Measurements from ENCODE around the gene MED31. TPM values are rescaled to one million over a fixed set of nuclear protein-coding genes. Genes with fewer than 3 reads are reported as not detected.

MED31 gene
- total RNA-seq, 1 donor: 5.4 TPM

- no peak overlapping the region for H3K4me2 ChIP-seq (ENCODE audit: insufficient read depth, low read length)
- peak overlapping the region; percentile 11 for H3K27ac ChIP-seq (ENCODE audit: low read depth, low read length)
- peaks cover 27% of the 10 kb centered on the region for H4K20me1 ChIP-seq (ENCODE audit: insufficient read depth, low read length)
- H3K9me3 ChIP-seq (ENCODE audit: low read depth, low read length): no peaks in the 10 kb centered on the region
- H3K36me3 ChIP-seq (ENCODE audit: insufficient read depth, low read length): peaks cover 24% of the 10 kb centered on the region
- peaks cover 24% of the 10 kb centered on the region for H3K4me1 ChIP-seq (ENCODE audit: insufficient read depth, low read length)
- H3K27me3 ChIP-seq (ENCODE audit: insufficient read depth, low read length): no peaks in the 10 kb centered on the region
- H3K4me3 ChIP-seq (ENCODE audit: insufficient read depth, low read length): no peak overlapping the region
- H2AFZ ChIP-seq (ENCODE audit: low read length): no peak overlapping the region
- TF ChIP-seq CTCF (IDR thresholded peaks at IDR 0.05; ENCODE audit: extremely low read depth, low read depth, low read length): no peak
- H3K79me2 ChIP-seq (ENCODE audit: insufficient read depth, low read length): peaks cover 60% of the 10 kb centered on the region
- no peak for DNase-seq (ENCODE audit: insufficient read length, low spot score, missing footprints)
These were observed 14.0 kb downstream of the MED31 start for GRCh38 chr17:6637458-6637840.

- peaks cover 28% of the 10 kb centered on the region for H3K36me3 ChIP-seq (ENCODE audit: insufficient read depth, low read length)
- peaks cover 17% of the 10 kb centered on the region for H3K4me1 ChIP-seq (ENCODE audit: insufficient read depth, low read length)
- H3K9me3 ChIP-seq (ENCODE audit: low read depth, low read length): no peaks in the 10 kb centered on the region
- peaks cover 58% of the 10 kb centered on the region for H3K79me2 ChIP-seq (ENCODE audit: insufficient read depth, low read length)
- no peak overlapping the region for H3K4me2 ChIP-seq (ENCODE audit: insufficient read depth, low read length)
- no peaks in the 10 kb centered on the region for H3K27me3 ChIP-seq (ENCODE audit: insufficient read depth, low read length)
- H2AFZ ChIP-seq (ENCODE audit: low read length): no peak overlapping the region
- no peak for TF ChIP-seq CTCF (IDR thresholded peaks at IDR 0.05; ENCODE audit: extremely low read depth, low read depth, low read length)
- peaks cover 21% of the 10 kb centered on the region for H4K20me1 ChIP-seq (ENCODE audit: insufficient read depth, low read length)
- no peak for DNase-seq (ENCODE audit: insufficient read length, low spot score, missing footprints)
- H3K4me3 ChIP-seq (ENCODE audit: insufficient read depth, low read length): no peak overlapping the region
- H3K27ac ChIP-seq (ENCODE audit: low read depth, low read length): no peak overlapping the region
These were observed 14.6 kb downstream of the MED31 start for GRCh38 chr17:6636616-6637457.

- no peak overlapping the region for H3K27ac ChIP-seq (ENCODE audit: low read depth, low read length)
- H3K9me3 ChIP-seq (ENCODE audit: low read depth, low read length): no peaks in the 10 kb centered on the region
- peaks cover 55% of the 10 kb centered on the region for H3K79me2 ChIP-seq (ENCODE audit: insufficient read depth, low read length)
- TF ChIP-seq CTCF (IDR thresholded peaks at IDR 0.05; ENCODE audit: extremely low read depth, low read depth, low read length): no peak
- no peak for DNase-seq (ENCODE audit: insufficient read length, low spot score, missing footprints)
- no peak overlapping the region for H3K4me3 ChIP-seq (ENCODE audit: insufficient read depth, low read length)
- no peak overlapping the region for H2AFZ ChIP-seq (ENCODE audit: low read length)
- H3K36me3 ChIP-seq (ENCODE audit: insufficient read depth, low read length): peaks cover 33% of the 10 kb centered on the region
- H3K4me1 ChIP-seq (ENCODE audit: insufficient read depth, low read length): peaks cover 12% of the 10 kb centered on the region
- no peaks in the 10 kb centered on the region for H3K27me3 ChIP-seq (ENCODE audit: insufficient read depth, low read length)
- H4K20me1 ChIP-seq (ENCODE audit: insufficient read depth, low read length): peaks cover 14% of the 10 kb centered on the region
- H3K4me2 ChIP-seq (ENCODE audit: insufficient read depth, low read length): no peak overlapping the region
These were observed 15.3 kb downstream of the MED31 start for GRCh38 chr17:6636105-6636504.

- DNase-seq (ENCODE audit: insufficient read length, low spot score, missing footprints): no peak
- Histone ChIP-seq H3K36me3 (ENCODE audit: insufficient read depth, low read length) (peaks cover 42% of the 10 kb centered on the region), H3K27me3 (ENCODE audit: insufficient read depth, low read length) (no peaks in the 10 kb centered on the region), H4K20me1 (ENCODE audit: insufficient read depth, low read length) (peaks cover 9% of the 10 kb centered on the region), H2AFZ (ENCODE audit: low read length) (no peak overlapping the region), H3K9me3 (ENCODE audit: low read depth, low read length) (no peaks in the 10 kb centered on the region), H3K4me1 (ENCODE audit: insufficient read depth, low read length) (peaks cover 2% of the 10 kb centered on the region), H3K27ac (ENCODE audit: low read depth, low read length) (no peak overlapping the region), H3K4me2 (ENCODE audit: insufficient read depth, low read length) (no peak overlapping the region), H3K4me3 (ENCODE audit: insufficient read depth, low read length) (no peak overlapping the region), H3K79me2 (ENCODE audit: insufficient read depth, low read length) (peaks cover 36% of the 10 kb centered on the region)
- TF ChIP-seq CTCF (IDR thresholded peaks at IDR 0.05; ENCODE audit: extremely low read depth, low read depth, low read length): no peak
These were observed 18.1 kb downstream of the MED31 start for GRCh38 chr17:6633263-6633662.

Data from osteoblast (primary cell).